Glomerular endothelial cell (primary cell): Measurements from ENCODE around the gene PCDH9. TPM values are rescaled to one million over a fixed set of nuclear protein-coding genes. Genes with fewer than 3 reads are reported as not detected.
"Not testable (repeated sequence)": the region's sequence is repeated elsewhere in the genome, so short reads cannot be mapped to it uniquely, and the experiment has no call there.

Experiments used
- DNase-seq: peaks from one replicate; pipeline ENCODE4 v3.0.0-alpha.2; 2011; ENCODE audit warnings: low read depth, low spot score; ENCODE audit errors: extremely low read depth
- total RNA-seq: library from RNA; depleted of rRNA; stranded (reverse); fragments of >200 nt; gene quantifications from 2 replicates; pipeline ENCODE4 v1.2.3, GENCODE V29; 2015

Gene PCDH9
- total RNA-seq, 1 donor from 2014 or later = 5.3 TPM

DNA sequence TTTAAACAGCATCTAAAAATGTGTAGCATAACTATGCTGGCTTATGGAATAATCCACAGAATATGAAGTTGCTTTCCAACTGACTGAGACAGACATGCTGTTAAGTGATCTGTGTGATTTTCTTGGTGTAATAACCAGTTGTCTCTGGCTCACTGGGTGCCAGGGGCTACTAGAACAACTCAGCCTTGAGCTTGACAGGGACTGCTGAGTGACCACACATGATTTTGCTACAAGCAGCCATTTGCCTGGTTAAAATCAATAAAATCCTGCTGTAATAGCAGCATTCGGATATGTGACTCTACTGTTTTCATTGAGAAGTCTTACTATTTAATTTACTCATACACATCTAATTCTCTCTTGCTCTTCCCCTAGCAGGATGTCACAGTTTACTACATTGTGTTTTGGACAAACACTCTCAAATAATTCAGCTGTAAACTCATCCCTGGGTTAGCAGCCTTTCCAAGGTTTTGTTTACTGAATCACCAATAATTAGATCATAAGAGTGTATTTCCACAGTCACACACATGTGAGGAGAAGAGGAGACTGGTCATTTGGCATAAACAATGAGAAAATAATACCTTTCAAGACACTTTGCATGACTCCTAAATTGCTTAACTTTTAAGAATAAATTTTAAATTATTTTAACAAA is 426.2 kb downstream of the PCDH9 start:
- no peak for DNase-seq

DNA sequence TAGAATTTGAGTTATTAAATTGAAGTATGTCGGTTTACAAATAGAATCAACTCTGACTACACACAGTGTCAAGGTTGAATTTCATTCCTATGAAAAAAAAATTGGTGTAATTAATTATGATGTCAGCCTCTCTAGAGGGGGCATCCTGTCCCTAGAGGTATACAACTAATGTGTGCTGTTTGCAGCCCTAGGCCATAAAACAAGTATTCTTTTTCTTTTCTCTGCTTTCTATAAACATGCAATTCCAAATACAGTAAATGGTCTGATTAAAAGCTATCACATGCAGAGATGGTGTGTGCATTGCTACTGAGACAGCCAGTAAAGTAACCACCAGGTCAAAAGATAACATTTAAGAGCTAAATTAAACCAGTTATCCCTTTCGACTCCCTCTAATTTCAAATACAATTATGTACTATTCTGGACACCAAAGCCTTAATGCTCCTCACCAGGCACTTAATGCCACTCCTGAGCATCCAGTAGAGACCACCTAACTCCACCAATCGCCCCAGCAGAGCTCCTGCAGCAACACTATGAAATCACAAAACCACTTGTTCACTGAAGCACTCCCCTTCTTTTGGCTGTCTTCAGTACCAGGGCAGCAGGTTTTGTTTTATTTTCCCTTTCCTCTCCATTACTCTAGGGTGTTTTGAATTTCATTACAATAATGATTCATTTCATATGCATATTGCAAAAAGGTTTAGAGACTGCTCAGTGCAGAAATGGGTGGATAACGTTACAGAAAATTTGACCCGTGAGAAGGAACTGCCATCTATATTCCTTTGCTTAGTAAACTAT is 426.9 kb downstream of the PCDH9 start:
- DNase-seq = no peak

DNA sequence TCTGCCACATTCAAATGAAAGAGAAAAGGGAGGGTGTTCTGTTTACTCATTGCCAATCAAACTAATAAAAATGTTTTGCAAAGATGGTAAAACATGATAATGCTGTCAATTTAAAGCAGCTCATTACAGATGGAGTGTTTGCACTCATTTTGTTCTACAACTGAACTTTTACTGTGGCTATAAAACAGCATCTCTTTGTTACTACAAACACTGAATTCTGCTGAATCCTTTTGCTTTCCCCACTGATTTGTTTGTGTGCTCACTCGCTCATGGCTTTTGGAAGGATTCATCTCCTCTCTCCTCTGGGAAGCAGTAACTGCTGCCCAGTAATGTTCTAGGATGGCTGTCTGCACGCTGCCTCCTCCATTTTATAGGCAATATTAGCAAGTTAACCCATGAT is 434.5 kb downstream of the PCDH9 start:
- DNase-seq = no peak

DNA sequence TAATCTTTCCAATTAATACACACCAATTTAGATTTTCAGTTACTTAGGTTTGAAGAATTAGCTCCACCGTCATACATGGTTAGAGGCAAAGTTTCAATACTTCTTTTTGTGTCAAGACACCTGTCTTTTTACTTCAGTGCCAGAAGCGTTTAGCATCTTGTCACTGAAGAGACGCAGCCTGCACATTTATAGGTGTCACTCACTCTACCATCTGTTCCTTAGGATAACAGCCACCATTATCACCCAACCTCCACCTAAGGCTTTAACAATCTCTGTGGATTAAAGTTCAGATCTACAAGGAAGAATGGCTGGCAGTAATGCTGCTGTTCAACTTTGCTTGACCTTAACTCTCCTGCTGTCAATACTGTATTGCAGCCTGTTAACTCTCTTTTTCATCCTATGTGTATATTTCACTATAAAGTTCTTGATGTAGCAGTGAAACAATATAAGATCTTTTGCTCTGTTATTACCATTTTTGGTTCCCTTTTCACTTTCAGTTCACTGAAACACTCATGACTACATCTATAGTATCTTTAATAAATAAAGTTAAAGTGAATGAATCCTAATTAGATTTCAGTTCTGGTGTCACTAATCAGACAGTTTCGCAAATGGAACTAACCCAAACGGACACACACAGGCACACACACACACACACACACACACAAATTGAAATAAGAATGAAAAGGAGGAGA is 435.6 kb downstream of the PCDH9 start:
- DNase-seq = no peak

DNA sequence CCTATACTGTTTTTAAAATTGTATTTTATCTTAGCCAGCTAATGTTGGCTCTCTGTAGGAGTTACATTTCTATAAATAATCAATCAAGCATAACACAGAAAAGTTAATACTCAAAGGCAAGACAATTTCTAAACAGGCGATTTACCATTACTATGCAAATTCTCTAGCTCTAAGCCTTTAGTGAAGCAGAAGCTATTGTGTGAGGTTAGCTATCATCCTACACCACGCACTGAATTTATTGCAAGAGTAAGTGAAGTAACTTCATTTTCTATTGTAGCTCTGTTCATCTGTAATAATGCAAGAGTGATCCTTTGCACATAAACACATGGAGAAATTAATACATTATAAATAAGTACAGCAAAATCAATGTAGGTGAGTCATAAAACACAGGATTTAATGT is 439.3 kb downstream of the PCDH9 start:
- DNase-seq = no peak

DNA sequence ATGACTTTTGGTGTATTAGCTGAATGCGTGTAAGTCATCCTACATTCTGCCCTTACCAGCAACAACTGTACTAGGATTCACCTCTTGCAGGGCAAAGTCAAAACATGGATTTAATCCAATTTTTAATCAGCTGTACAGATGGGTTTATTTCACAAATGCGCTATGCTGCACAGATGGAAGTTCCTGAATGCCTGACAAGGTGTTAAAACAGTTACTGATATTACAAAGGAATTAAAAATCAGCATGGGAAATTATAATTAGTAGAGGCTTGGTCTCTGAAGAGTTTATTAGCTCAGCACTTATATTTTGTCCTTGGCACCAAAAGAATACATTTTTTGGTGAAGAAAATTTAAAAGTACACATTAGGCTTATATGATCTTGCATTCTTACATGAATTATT is 448.9 kb downstream of the PCDH9 start:
- no peak for DNase-seq

DNA sequence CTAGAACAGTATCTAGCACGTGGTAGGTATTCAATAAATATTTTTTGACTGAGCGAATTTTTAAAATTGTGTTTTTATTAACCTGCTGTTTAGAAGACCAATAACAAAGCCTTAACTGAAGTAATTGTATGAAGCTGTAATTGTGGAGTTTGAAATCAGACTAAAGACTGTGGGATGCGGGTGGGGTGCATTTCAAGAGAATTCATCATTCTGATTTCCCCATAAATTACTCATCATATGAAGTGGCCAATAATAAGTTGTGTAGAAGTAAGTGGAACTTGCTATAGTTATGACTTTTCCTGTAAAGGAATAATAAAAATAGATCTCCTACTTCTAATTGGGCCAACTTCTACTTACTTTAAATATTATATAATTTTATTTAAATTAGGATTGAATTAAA is 449.3 kb downstream of the PCDH9 start:
- no peak for DNase-seq

DNA sequence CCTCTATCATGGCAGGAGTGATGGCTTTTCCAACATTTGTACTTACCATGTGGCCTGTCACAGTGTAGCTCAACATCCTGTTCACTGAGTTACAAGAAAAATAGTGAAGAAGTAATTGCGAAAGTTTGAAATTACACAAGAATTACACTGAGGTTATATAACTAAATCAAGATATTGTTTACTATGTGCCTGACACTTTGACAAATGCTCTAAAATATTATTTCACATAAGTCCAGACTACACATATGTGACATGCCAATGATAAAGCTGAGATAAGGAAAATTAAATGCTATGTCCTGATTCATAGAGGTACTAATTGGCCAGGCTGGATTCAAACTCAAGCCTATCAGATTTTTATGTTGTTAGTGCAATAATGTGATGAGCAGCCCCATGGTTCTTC is 451.7 kb downstream of the PCDH9 start:
- no peak for DNase-seq

DNA sequence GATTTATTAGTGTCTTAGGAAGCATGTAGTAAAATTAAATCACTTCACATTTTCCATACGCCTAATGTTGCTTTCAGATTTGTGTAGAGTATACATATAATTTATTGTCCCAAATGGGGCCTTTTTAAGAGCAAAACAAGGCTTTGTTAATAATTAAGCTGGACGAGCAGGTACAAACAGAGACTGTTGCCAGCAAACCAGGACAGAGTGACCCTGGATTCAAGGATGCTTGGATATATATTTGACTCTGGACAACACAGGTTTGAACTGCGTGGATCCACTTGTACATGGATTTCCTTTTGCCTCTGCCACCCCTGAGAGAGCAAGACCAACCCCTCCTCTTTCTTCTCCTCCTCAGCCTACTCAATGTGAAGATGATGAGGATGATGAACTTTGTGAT is 454.9 kb downstream of the PCDH9 start:
- DNase-seq = no peak

DNA sequence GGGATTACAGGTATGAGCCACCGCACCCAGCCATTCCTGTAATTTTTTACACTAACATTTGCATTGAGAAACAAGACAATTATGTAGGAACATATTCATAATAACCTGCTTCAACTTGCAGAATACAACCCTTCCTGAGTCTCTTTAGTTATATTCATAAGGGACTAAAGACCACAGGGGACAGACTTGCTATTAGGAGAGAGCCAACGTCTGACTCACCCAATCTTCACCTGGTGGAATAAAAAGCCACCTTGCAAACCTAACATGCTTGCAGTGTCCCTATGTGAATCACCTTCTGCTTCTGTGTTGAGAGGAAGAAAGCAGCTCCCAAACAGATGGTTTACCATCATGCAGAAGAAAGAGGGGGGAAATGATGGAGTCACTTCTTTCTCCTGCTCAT is 456.1 kb downstream of the PCDH9 start:
- no peak for DNase-seq

DNA sequence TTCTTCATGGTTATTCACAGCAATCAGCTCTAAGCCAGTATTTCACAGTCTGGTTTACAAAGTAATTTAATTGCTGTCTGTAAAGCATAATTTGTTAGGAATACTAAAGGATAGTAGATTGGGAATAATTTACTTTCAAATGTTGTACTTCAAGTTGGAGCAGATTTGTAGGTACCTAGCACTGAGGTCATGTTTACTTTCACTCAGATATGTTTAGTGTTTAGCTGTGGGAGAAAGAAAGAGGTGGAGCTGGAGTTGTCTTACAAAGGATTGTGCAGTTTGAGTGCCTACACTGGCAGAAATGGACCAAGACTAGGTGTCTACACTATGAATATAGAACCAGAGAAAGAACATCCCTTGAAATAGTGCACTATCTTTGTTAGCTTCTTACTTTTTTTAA is 464.6 kb downstream of the PCDH9 start:
- no peak for DNase-seq

DNA sequence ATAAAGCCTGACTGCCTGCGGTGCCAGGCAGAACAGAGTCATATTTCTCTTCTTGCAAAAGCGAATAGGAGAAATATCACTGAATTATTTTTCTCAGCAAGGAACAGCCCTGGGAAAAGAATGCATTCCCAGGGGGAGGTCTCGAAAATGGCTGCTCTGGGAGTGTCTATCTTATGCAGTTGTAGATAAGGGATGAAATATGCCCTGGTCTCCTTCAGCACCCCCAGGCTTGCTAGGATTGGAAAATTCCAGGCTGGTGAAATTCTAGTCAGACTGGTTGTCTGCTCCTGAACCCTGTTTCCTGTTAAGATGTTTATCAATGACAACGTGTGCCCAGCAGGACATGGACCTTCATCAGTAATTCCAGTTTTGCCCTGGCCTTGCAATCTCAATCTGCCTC is 469.5 kb downstream of the PCDH9 start:
- not testable (repeated sequence) for DNase-seq

DNA sequence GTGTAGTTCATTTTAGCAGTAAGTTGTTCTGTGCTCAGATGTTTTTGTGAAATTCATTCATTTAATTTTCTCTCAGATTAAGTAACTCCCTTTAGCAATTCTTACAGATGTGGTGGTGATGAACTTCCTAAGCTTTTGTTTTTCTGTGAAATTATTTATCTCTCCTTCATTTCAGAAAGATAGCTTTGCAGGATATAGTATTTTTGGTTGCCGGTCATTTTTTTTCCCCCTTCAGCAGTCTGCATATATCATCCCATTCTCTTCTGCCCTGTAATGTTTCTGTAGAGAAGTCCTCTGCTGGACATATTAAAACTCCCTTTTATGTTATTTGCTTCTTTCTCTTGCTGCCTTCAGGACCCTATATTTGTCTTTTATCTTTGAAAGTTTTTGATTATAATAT is 470.2 kb downstream of the PCDH9 start:
- DNase-seq = no peak

DNA sequence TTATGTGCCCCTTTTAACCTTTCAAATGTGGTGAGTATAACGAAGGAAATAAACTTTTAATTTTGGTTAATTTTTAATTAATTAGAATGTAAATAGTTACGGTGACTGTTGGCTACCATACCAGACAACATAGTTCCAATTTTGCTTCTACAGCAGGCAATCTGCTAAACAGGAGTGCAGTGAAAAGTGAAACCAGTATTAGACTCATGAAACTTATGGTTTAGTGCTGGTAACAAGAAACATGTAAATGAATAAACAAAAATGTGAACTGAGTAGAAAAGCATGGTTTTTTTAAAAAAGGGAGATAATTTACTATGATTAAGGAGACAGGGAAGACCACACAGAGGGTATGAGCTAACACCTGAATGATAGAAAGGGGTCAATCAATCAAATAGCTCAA is 478.4 kb downstream of the PCDH9 start:
- no peak for DNase-seq

DNA sequence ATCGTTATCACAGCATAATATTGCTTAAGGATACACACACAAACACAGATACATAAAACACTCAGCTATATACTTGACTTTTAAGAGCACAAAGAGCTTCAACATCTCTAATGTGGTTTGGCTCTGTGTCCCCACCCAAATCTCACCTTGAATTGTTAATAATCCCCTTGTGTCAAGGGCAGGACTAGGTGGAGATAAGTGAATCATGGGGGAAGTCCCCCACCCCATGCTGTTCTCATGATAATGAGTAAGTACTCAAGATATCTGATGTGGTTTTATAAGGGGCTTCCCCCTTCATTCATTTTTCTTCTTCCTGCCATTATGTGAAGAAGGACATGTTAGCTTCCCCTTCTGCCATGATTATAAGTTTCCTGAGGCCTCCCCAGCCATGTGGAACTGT is 481.4 kb downstream of the PCDH9 start:
- no peak for DNase-seq

DNA sequence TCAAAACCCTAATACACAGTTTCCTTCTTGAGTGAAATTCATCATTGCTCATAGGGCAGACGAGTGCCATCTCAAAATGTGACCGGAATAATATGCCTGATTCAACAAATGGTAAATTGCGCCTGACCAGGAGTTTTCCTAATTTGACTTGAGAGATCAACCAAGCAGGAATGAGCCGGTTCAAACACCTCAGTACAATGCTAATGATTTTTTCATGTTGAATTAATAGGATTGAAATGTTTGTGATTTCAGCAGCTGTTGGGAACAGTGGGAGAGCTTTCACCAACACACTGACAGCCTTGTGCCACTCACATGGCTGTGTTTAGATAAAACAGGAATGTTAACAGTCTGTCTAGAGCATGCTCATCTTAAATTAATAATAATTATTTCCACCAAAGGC is 484.8 kb downstream of the PCDH9 start:
- no peak for DNase-seq

DNA sequence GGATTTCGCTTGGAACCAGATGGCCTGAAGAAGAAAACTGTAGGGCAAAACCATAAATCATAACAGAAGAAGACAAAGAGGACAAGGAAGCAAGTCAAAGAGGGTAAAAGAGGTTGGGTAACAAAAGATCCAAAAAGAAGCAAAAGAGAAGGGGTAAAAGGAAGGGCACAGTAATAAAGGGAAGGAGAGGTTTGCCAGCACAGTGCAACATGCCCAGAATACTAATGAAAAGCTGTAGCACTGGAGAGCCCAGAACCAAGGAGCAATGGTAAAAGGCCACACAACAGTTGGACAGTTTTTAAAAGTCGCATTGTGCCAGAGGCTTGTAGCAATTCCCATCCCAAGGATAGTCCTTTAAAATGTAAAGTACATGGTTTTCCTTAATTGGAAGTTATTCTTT is 506.6 kb downstream of the PCDH9 start:
- DNase-seq = no peak

DNA sequence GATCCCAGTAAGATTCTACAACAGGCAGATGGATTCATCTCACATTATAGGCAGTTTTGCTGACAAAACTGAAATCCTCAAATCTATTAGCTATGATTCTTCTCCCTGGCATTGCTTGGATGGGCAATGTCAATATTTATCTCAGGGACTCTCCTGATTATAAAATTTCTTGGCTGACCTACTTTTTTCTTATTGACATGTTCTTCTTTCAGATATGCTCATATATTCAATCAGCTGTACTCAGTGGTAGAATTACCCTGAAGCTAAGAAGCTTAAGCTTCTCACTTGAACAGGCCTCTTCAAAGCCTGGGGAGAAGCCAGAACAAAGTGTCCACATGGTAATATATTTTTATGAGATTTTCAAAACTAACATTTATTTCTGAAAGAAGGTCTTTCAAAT is 513.6 kb downstream of the PCDH9 start:
- no peak for DNase-seq

DNA sequence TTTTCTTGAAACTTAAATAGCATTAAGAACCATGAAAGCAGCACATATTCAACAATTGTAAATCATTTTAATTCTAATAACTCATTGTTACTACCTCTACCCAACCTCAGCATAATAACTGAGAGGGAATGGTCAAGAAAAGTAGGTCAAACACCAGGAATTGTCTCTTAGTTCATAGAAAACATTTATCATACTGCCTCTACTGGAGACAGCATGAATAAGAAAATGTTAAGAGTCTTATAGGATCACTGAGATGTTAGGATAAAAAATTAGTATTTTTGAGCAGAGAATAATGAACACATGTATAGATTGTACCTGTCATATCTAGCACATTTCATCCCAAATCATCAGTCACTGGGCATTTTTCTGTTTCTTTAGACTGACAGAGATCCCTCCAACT is 515.3 kb downstream of the PCDH9 start:
- DNase-seq = no peak

DNA sequence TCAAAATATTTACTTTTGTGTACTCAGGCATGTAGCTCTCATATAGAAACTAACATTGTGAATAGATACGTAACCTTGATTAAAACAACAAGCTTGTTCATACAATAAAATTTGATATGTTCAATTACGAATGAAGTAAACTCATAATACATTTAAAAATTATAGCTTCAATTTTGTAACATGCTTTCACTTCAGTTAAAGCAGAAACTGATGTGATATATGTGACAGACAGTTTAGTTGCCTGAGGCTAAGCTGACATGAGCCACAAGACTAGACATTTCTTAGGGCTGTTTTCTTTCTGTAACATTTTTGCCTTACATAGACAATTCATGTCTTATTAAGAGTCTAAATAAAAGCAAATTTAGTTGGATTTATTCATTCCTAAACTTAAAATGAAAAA is 526.0 kb downstream of the PCDH9 start:
- no peak for DNase-seq

DNA sequence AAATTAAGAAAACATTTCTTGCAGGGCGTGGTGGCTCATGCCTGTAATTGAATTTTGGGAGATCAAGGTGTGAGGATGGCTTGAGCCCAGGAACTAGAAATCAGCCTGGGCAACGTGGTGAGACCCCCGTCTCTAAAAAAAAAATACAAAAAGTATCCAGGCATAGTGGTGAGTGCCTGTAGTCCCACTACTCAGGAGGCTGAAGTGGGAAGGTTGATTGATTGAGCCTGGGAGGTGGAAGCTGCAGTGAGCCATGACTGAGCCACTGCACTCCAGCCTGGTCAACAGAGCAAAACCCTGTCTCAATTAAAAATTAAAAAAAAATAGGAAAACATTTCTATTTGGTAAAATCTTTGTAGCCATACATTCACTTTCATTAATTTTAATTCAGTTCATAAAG is 526.5 kb downstream of the PCDH9 start:
- DNase-seq = no peak

DNA sequence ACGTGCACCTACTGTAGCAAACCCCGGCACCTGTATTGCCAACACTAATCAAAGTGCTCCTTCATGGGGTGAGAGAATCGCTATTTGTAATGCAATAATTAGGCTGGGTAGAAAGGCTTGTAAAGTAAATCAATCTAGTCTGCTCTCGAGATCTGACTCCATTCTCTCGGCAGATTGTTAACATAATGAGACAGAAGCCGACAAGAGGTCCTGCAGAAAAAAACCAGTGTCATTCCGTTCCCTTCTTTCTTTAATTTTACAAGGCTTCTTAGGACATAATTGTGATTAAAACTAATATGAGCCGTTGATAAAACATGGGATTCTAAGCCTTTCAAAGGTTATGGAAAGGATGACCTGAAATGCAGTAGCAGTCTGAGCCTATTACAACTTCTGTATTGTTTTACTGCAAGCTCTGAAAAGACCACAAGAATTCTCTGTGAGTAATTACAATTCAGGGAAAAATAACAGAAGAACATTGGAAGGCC is 530.0 kb downstream of the PCDH9 start:
- no peak for DNase-seq
